HepG2 (cell line): ENCODE measurements around the gene HRCT1. TPM values are rescaled to one million over a fixed set of nuclear protein-coding genes. Genes with fewer than 3 reads are reported as not detected.
A peak's percentile ranks its signal among the peaks of the same experiment; 100 is the strongest.

Source experiments
- BCL6 ChIP-seq: IDR thresholded peaks from 2 replicates; pipeline ENCODE4 v1.6.1; 2016; ENCODE audit warnings: missing genetic modification reagents, missing compliant biosample characterization
- EED ChIP-seq: sonication (generic); formaldehyde crosslinking; IDR thresholded peaks from 2 replicates; pipeline ENCODE4 v1.5.0; 2020; ENCODE audit warnings: mild to moderate bottlenecking, missing genetic modification reagents
- ELF3 ChIP-seq: IDR thresholded peaks from 2 replicates; pipeline ENCODE4 v1.6.1; 2016; ENCODE audit warnings: missing genetic modification reagents, missing compliant biosample characterization
- FOSL2 ChIP-seq: sonication (generic); formaldehyde crosslinking; IDR thresholded peaks from 2 replicates; pipeline ENCODE4 v1.4.0; 2020; ENCODE audit warnings: missing genetic modification reagents
- FOXA1 ChIP-seq, 2 experiments: fragments of 450-650 bp in 1 of 2; sonication (generic) in 1 of 2; formaldehyde crosslinking in 1 of 2; IDR thresholded peaks; 2 replicates each; pipeline versions ENCODE4 v1.4.0 to v1.6.1; 2016 to 2020; ENCODE audit warnings: missing genetic modification reagents in 1 of 2
- FOXO1 ChIP-seq: sonication (generic); formaldehyde crosslinking; IDR thresholded peaks from 2 replicates; pipeline ENCODE4 v1.4.0; 2020; ENCODE audit warnings: missing genetic modification reagents
- HDAC1 ChIP-seq: sonication (generic); formaldehyde crosslinking; IDR thresholded peaks from 2 replicates; pipeline ENCODE4 v1.5.1; 2020; ENCODE audit warnings: mild to moderate bottlenecking, missing genetic modification reagents
- KDM1A ChIP-seq: IDR thresholded peaks from 2 replicates; pipeline ENCODE4 v1.6.1; 2016; ENCODE audit warnings: missing compliant biosample characterization
- NCOR1 ChIP-seq: fragments of 200-600 bp; sonication (generic); IDR thresholded peaks from 2 replicates; pipeline ENCODE4 v1.7.0; 2017; ENCODE audit warnings: antibody characterized with exemption, low read length, borderline replicate concordance
- PRMT3 ChIP-seq: sonication (generic); formaldehyde crosslinking; IDR thresholded peaks from 2 replicates; pipeline ENCODE4 v1.8.1; 2022; ENCODE audit warnings: low read depth, mild to moderate bottlenecking, moderate library complexity, missing genetic modification reagents, borderline replicate concordance
- RFX3 ChIP-seq: IDR thresholded peaks from 2 replicates; pipeline ENCODE4 v1.6.1; 2016; ENCODE audit warnings: missing biosample characterization, missing genetic modification reagents
- SP1 ChIP-seq, 2 experiments: fragments of 450-650 bp in 1 of 2; sonication (generic) in 1 of 2; formaldehyde crosslinking in 1 of 2; IDR thresholded peaks; 2 replicates each; pipeline versions ENCODE4 v1.4.0 to v1.6.1; 2016 to 2020; ENCODE audit warnings: missing genetic modification reagents in 1 of 2
- SRF ChIP-seq: IDR thresholded peaks from 2 replicates; pipeline ENCODE4 v1.6.1; 2011; ENCODE audit warnings: mild to moderate bottlenecking, low read depth, low read length, moderate library complexity
- ZFP41 ChIP-seq: sonication (generic); formaldehyde crosslinking; IDR thresholded peaks from 2 replicates; pipeline ENCODE4 v1.4.0; 2020; ENCODE audit warnings: mild to moderate bottlenecking, missing genetic modification reagents, borderline replicate concordance
- ZNF547 ChIP-seq: sonication (generic); formaldehyde crosslinking; IDR thresholded peaks from 2 replicates; pipeline ENCODE4 v1.5.1; 2020; ENCODE audit warnings: mild to moderate bottlenecking, missing genetic modification reagents
- ZNF549 ChIP-seq: sonication (generic); formaldehyde crosslinking; IDR thresholded peaks from 2 replicates; pipeline ENCODE4 v1.5.0; 2020; ENCODE audit warnings: missing genetic modification reagents
- ZNF557 ChIP-seq: sonication (generic); formaldehyde crosslinking; IDR thresholded peaks from 2 replicates; pipeline ENCODE4 v1.4.0; 2020; ENCODE audit warnings: missing genetic modification reagents
- ZNF589 ChIP-seq: sonication (generic); formaldehyde crosslinking; conservative IDR thresholded peaks from 2 replicates; pipeline ENCODE4 v1.8.0; 2022; ENCODE audit warnings: mild to moderate bottlenecking, moderate library complexity, missing genetic modification reagents
- ZNF768 ChIP-seq: sonication (generic); formaldehyde crosslinking; IDR thresholded peaks from 2 replicates; pipeline ENCODE4 v1.4.0; 2020; ENCODE audit warnings: missing genetic modification reagents
- ZNF780A ChIP-seq: sonication (generic); formaldehyde crosslinking; IDR thresholded peaks from 2 replicates; pipeline ENCODE4 v1.8.0; 2022; ENCODE audit warnings: mild to moderate bottlenecking, missing genetic modification reagents, moderate library complexity
- polyA plus RNA-seq, 8 experiments: library from polyadenylated mRNA; depleted of rRNA in 3 of 8; stranded (reverse) in 7 of 8; unstranded in 1 of 8; fragments of >200 nt; fragmentation: Illumina TruSeq in 4 of 8; extraction: Trizol in 4 of 8; gene quantifications; 2 replicates each; pipeline versions ENCODE4 v1.2.1 to v1.2.3, GENCODE V29; 2011 to 2016; ENCODE audit warnings: low read depth in 4 of 8, missing spikeins in 1 of 8, mixed read lengths in 1 of 8; ENCODE audit not compliant: insufficient read depth in 1 of 8
- total RNA-seq, 5 experiments: library from RNA; depleted of rRNA; stranded (reverse); fragments of >200 nt; fragmentation: Illumina TruSeq; extraction: Trizol; gene quantifications; 2 replicates each; pipeline ENCODE4 v1.2.3, GENCODE V29; 2016; ENCODE audit warnings: low read depth in 1 of 5
- TF ChIP-seq, protein P1 (sequence below): sonication (generic); formaldehyde crosslinking; conservative IDR thresholded peaks from 2 replicates; pipeline ENCODE4 v1.4.0; 2020; ENCODE audit warnings: mild to moderate bottlenecking, missing genetic modification reagents, moderate library complexity
- TF ChIP-seq, protein P2 (sequence below): IDR thresholded peaks from 2 replicates; pipeline ENCODE4 v1.6.1; 2016; ENCODE audit warnings: mild to moderate bottlenecking, missing biosample characterization, missing genetic modification reagents
- TF ChIP-seq, protein P3 (sequence below): IDR thresholded peaks from 2 replicates; pipeline ENCODE4 v1.6.1; 2016; ENCODE audit warnings: missing genetic modification reagents, missing compliant biosample characterization
- TF ChIP-seq, protein P4 (sequence below): IDR thresholded peaks from 2 replicates; pipeline ENCODE4 v1.6.1; 2016; ENCODE audit warnings: missing compliant biosample characterization, missing genetic modification reagents, borderline replicate concordance

The HRCT1 gene
- total and polyA plus RNA-seq, 2 of the 13 experiments (the other 11 are each of a cell fraction or from before 2014, with no cell fraction given), result 0.13 TPM; not detected in 1

DNA sequence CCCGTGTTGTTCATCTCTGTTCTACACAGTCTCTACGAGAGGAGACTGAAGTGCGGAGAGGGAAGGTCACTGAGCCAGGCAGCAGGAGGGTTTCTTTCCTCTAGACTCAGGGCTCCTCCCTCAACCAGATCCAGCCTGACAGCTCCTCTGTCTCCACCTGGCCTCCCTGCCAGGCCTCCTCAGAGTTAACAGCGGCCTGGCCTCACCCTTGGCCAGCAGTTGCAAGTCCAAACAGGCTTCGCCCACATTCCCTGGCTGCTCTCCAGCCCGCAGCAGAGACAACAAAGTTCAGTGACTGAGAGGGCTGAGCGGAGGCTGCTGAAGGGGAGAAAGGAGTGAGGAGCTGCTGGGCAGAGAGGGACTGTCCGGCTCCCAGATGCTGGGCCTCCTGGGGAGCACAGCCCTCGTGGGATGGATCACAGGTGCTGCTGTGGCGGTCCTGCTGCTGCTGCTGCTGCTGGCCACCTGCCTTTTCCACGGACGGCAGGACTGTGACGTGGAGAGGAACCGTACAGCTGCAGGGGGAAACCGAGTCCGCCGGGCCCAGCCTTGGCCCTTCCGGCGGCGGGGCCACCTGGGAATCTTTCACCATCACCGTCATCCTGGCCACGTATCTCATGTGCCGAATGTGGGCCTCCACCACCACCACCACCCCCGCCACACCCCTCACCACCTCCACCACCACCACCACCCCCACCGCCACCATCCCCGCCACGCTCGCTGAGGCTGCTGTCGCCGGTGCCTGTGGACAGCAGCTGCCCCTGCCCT lies at the start of gene HRCT1 (continued):
- no peak for TF ChIP-seq PRMT3 (CRISPR knock-in tag)
- TF ChIP-seq, protein P1, sequence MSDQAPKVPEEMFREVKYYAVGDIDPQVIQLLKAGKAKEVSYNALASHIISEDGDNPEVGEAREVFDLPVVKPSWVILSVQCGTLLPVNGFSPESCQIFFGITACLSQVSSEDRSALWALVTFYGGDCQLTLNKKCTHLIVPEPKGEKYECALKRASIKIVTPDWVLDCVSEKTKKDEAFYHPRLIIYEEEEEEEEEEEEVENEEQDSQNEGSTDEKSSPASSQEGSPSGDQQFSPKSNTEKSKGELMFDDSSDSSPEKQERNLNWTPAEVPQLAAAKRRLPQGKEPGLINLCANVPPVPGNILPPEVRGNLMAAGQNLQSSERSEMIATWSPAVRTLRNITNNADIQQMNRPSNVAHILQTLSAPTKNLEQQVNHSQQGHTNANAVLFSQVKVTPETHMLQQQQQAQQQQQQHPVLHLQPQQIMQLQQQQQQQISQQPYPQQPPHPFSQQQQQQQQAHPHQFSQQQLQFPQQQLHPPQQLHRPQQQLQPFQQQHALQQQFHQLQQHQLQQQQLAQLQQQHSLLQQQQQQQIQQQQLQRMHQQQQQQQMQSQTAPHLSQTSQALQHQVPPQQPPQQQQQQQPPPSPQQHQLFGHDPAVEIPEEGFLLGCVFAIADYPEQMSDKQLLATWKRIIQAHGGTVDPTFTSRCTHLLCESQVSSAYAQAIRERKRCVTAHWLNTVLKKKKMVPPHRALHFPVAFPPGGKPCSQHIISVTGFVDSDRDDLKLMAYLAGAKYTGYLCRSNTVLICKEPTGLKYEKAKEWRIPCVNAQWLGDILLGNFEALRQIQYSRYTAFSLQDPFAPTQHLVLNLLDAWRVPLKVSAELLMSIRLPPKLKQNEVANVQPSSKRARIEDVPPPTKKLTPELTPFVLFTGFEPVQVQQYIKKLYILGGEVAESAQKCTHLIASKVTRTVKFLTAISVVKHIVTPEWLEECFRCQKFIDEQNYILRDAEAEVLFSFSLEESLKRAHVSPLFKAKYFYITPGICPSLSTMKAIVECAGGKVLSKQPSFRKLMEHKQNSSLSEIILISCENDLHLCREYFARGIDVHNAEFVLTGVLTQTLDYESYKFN (CRISPR knock-in tag), result peak; percentile 56
- peak; percentile 45; the same call in 1 of the 2 replicates for TF ChIP-seq NCOR1
- no peak for TF ChIP-seq ZNF547
- TF ChIP-seq ZNF768 (CRISPR knock-in tag), result peak; percentile 85
- TF ChIP-seq KDM1A (CRISPR knock-in tag), result peak; percentile 29; the same call in 1 of the 2 replicates
- peak; percentile 57; the same call in 1 of the 2 replicates for TF ChIP-seq BCL6
- TF ChIP-seq FOXO1 (CRISPR knock-in tag), result peak; percentile 51; the same call in 1 of the 2 replicates
- TF ChIP-seq EED (CRISPR knock-in tag), result no peak
- peak; percentile 65 for TF ChIP-seq FOSL2 (CRISPR knock-in tag)
- no peak for TF ChIP-seq ZNF780A (CRISPR knock-in tag)
- no peak for TF ChIP-seq SP1 (IDR thresholded peaks at IDR 0.05)
- TF ChIP-seq SP1 (CRISPR knock-in tag; IDR thresholded peaks at IDR 0.05), result peak; percentile 55; the same call in 1 of the 2 replicates
- no peak for TF ChIP-seq ZFP41 (CRISPR knock-in tag)
- TF ChIP-seq, protein P2, sequence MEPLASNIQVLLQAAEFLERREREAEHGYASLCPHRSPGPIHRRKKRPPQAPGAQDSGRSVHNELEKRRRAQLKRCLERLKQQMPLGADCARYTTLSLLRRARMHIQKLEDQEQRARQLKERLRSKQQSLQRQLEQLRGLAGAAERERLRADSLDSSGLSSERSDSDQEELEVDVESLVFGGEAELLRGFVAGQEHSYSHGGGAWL (CRISPR knock-in tag), result no peak
- TF ChIP-seq, protein P3, sequence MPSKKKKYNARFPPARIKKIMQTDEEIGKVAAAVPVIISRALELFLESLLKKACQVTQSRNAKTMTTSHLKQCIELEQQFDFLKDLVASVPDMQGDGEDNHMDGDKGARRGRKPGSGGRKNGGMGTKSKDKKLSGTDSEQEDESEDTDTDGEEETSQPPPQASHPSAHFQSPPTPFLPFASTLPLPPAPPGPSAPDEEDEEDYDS (CRISPR knock-in tag), result peak; percentile 26; the same call in 1 of the 2 replicates
- TF ChIP-seq ELF3 (CRISPR knock-in tag), result peak; percentile 47; the same call in 1 of the 2 replicates
- TF ChIP-seq ZNF549, result no peak
- no peak for TF ChIP-seq SRF
- TF ChIP-seq RFX3 (CRISPR knock-in tag), result no peak
- no peak for TF ChIP-seq FOXA1 (IDR thresholded peaks at IDR 0.05)
- peak; percentile 50 for TF ChIP-seq FOXA1 (CRISPR knock-in tag; IDR thresholded peaks at IDR 0.05)
- TF ChIP-seq, protein P4, sequence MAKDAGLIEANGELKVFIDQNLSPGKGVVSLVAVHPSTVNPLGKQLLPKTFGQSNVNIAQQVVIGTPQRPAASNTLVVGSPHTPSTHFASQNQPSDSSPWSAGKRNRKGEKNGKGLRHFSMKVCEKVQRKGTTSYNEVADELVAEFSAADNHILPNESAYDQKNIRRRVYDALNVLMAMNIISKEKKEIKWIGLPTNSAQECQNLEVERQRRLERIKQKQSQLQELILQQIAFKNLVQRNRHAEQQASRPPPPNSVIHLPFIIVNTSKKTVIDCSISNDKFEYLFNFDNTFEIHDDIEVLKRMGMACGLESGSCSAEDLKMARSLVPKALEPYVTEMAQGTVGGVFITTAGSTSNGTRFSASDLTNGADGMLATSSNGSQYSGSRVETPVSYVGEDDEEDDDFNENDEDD, result no peak
- TF ChIP-seq ZNF557 (CRISPR knock-in tag), result no peak
- peak; percentile 57 for TF ChIP-seq HDAC1
- no peak; the same call in 1 of the 2 replicates for TF ChIP-seq ZNF589 (CRISPR knock-in tag)
